Measurements from ENCODE around the gene ZC3H18. TPM values are rescaled to one million over a fixed set of nuclear protein-coding genes. Genes with fewer than 3 reads are reported as not detected.

The ZC3H18 gene
- polyA plus RNA-seq, 3 donors = 5.5 to 36.4 (median 6.8) TPM

- H3K4me1 ChIP-seq (ENCODE audit: control insufficient read depth in 1 of 2, insufficient read depth in 2 of 2, low read length in 2 of 2) = peaks cover 20 to 21% of the 10 kb centered on the region in 2 donors
- H3K27ac Mint-ChIP-seq = no peak overlapping the region
- H4K20me1 ChIP-seq (ENCODE audit: insufficient read depth, low read length) = no peaks in the 10 kb centered on the region
- intact Hi-C loops (cut with micrococcal nuclease) = loop anchor here (5.0 to 10.0 kb wide), 3 partner anchors 41 to 89 kb away; partner anchors contain the start of gene ZC3H18 (in 2 of the 2)
- no peak overlapping the region for H3K4me2 ChIP-seq (replicated peaks; ENCODE audit: extremely low read depth, low read length, poor library complexity, severe bottlenecking)
- peaks cover 19% of the 10 kb centered on the region for H3K4me1 Mint-ChIP-seq
- H3K4me3 Mint-ChIP-seq = no peak overlapping the region
- H3K4me3 ChIP-seq (replicated peaks in 1 of 3; ENCODE audit: low read depth in 2 of 3, low read length in 3 of 3) = no peak overlapping the region
- no peak overlapping the region for H3K9ac ChIP-seq (ENCODE audit: insufficient read depth, low read length, poor library complexity, severe bottlenecking)
- no peaks in the 10 kb centered on the region for H3K9me3 ChIP-seq (replicated peaks in 1 of 2; ENCODE audit: control insufficient read depth in 1 of 2, insufficient read depth in 1 of 2, low read length in 2 of 2)
- no peak for DNase-seq
- no peaks in the 10 kb centered on the region for H3K27me3 ChIP-seq (ENCODE audit: control insufficient read depth in 2 of 2, insufficient read depth in 2 of 2, low read length in 2 of 2)
- H3K27me3 Mint-ChIP-seq (ENCODE audit: low read depth in 3 of 3) = peaks cover 0 to 3% (median 3%) of the 10 kb centered on the region in 3 donors
- no peaks in the 10 kb centered on the region for H3K9me3 Mint-ChIP-seq
- 87% methylated on average over 4 of the region's 10 CpGs for WGBS (ENCODE audit: insufficient coverage)
- TF ChIP-seq, protein P1, sequence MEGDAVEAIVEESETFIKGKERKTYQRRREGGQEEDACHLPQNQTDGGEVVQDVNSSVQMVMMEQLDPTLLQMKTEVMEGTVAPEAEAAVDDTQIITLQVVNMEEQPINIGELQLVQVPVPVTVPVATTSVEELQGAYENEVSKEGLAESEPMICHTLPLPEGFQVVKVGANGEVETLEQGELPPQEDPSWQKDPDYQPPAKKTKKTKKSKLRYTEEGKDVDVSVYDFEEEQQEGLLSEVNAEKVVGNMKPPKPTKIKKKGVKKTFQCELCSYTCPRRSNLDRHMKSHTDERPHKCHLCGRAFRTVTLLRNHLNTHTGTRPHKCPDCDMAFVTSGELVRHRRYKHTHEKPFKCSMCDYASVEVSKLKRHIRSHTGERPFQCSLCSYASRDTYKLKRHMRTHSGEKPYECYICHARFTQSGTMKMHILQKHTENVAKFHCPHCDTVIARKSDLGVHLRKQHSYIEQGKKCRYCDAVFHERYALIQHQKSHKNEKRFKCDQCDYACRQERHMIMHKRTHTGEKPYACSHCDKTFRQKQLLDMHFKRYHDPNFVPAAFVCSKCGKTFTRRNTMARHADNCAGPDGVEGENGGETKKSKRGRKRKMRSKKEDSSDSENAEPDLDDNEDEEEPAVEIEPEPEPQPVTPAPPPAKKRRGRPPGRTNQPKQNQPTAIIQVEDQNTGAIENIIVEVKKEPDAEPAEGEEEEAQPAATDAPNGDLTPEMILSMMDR (IDR thresholded peaks at IDR 0.05) = no peak
- peaks cover 12 to 35% of the 10 kb centered on the region in 2 donors for H3K36me3 Mint-ChIP-seq
- no peaks in the 10 kb centered on the region for H3K36me3 ChIP-seq (replicated peaks in 1 of 2; ENCODE audit: control insufficient read depth in 1 of 2, insufficient read depth in 2 of 2, low read length in 2 of 2)
- peaks cover 6% of the 10 kb centered on the region for H3K79me2 ChIP-seq (ENCODE audit: insufficient read depth, low read length)
- no peak overlapping the region for H2AFZ ChIP-seq (ENCODE audit: insufficient read depth, low read depth, low read length, poor library complexity, severe bottlenecking)
- H3K27ac ChIP-seq (ENCODE audit: low read depth in 1 of 2, low read length in 2 of 2) = no peak overlapping the region
These were observed 91.3 kb downstream of the ZC3H18 start for GRCh38 chr16:88661468-88661867.

- Mint-ChIP-seq H3K27me3 (ENCODE audit: low read depth in 3 of 3) (peaks cover 0 to 3% (median 3%) of the 10 kb centered on the region in 3 donors), H3K9me3 (no peaks in the 10 kb centered on the region), H3K4me3 (peak overlapping the region; percentile 74 to 83), H3K36me3 (peaks cover 12 to 30% of the 10 kb centered on the region in 2 donors), H3K27ac (peak overlapping the region; percentile 64 to 92 (median 83)), H3K4me1 (peaks cover 19% of the 10 kb centered on the region)
- peaks cover 6% of the 10 kb centered on the region for H3K79me2 ChIP-seq (ENCODE audit: insufficient read depth, low read length)
- peak overlapping the region; percentile 82 for H3K4me2 ChIP-seq (replicated peaks; ENCODE audit: extremely low read depth, low read length, poor library complexity, severe bottlenecking)
- no peaks in the 10 kb centered on the region for H3K36me3 ChIP-seq (replicated peaks in 1 of 2; ENCODE audit: control insufficient read depth in 1 of 2, insufficient read depth in 2 of 2, low read length in 2 of 2)
- H3K9ac ChIP-seq (ENCODE audit: insufficient read depth, low read length, poor library complexity, severe bottlenecking) = peak overlapping the region; percentile 85
- no peaks in the 10 kb centered on the region for H3K27me3 ChIP-seq (ENCODE audit: control insufficient read depth in 2 of 2, insufficient read depth in 2 of 2, low read length in 2 of 2)
- H4K20me1 ChIP-seq (ENCODE audit: insufficient read depth, low read length) = no peaks in the 10 kb centered on the region
- H3K4me1 ChIP-seq (ENCODE audit: control insufficient read depth in 1 of 2, insufficient read depth in 2 of 2, low read length in 2 of 2) = peaks cover 20 to 21% of the 10 kb centered on the region in 2 donors
- H3K27ac ChIP-seq (ENCODE audit: low read depth in 1 of 2, low read length in 2 of 2) = peak overlapping the region in 1 of 2 donors; percentile 93
- TF ChIP-seq, protein P1 (IDR thresholded peaks at IDR 0.05) = no peak
- WGBS (ENCODE audit: insufficient coverage) = 4% methylated on average over 49 of the region's 49 CpGs
- H2AFZ ChIP-seq (ENCODE audit: insufficient read depth, low read depth, low read length, poor library complexity, severe bottlenecking) = peak overlapping the region; percentile 92
- DNase-seq = no peak
- intact Hi-C loops (cut with micrococcal nuclease) = loop anchor here (2.0 to 10.0 kb wide), 4 partner anchors 22 to 90 kb away; partner anchors contain the start of gene ZC3H18 (in 2 of the 2)
- peak overlapping the region; percentile 69 to 87 (median 81) for H3K4me3 ChIP-seq (replicated peaks in 1 of 3; ENCODE audit: low read depth in 2 of 3, low read length in 3 of 3)
- no peaks in the 10 kb centered on the region for H3K9me3 ChIP-seq (replicated peaks in 1 of 2; ENCODE audit: control insufficient read depth in 1 of 2, insufficient read depth in 1 of 2, low read length in 2 of 2)
These were observed 92.1 kb downstream of the ZC3H18 start for GRCh38 chr16:88662222-88662842.

Data from CD14-positive monocyte (primary cell).